Measurements from ENCODE around the gene LILRB2. TPM values are rescaled to one million over a fixed set of nuclear protein-coding genes. Genes with fewer than 3 reads are reported as not detected.

The LILRB2 gene
- total and polyA plus RNA-seq, 9 donors: 0.24 to 15.1 (median 2.1) TPM

- TF ChIP-seq POLR2A (IDR thresholded peaks at IDR 0.05): no peak
- no peak for TF ChIP-seq EP300 (IDR thresholded peaks at IDR 0.05)
- DNase-seq: no peak
- no peak overlapping the region for H3K27ac ChIP-seq
- no peaks in the 10 kb centered on the region for H3K36me3 ChIP-seq
- intact Hi-C loops (cut with DNase I): no loop called here
- no peak overlapping the region for H3K4me3 ChIP-seq
- H3K27me3 ChIP-seq: no peaks in the 10 kb centered on the region
- H3K9me3 ChIP-seq: no peaks in the 10 kb centered on the region
- no peaks in the 10 kb centered on the region for H3K4me1 ChIP-seq (ENCODE audit: insufficient read depth)
- 84 to 89% (median 86%) methylated on average over 2 of the region's 2 CpGs for WGBS, 3 donors
These were observed 18.4 kb downstream of the LILRB2 start for GRCh38 chr19:54262470-54262869.

- TF ChIP-seq CTCF (IDR thresholded peaks at IDR 0.05) (no peak), POLR2A (IDR thresholded peaks at IDR 0.05) (no peak), EP300 (IDR thresholded peaks at IDR 0.05) (no peak)
- no peaks in the 10 kb centered on the region for H3K36me3 ChIP-seq
- H3K27me3 ChIP-seq: no peaks in the 10 kb centered on the region
- 73 to 77% (median 75%) methylated on average over 11 of the region's 11 CpGs for WGBS, 3 donors
- intact Hi-C loops (cut with DNase I): no loop called here
- no peaks in the 10 kb centered on the region for H3K4me1 ChIP-seq (ENCODE audit: insufficient read depth)
- no peaks in the 10 kb centered on the region for H3K9me3 ChIP-seq
- DNase-seq: no peak
- H3K4me3 ChIP-seq: no peak overlapping the region
- no peak overlapping the region for H3K27ac ChIP-seq
These were observed 18.8 kb downstream of the LILRB2 start for GRCh38 chr19:54262066-54262465.

- Histone ChIP-seq H3K27ac (no peak within 1 kb of the TSS), H3K4me1 (ENCODE audit: insufficient read depth) (no peaks in the 10 kb centered on the region), H3K27me3 (no peaks in the 10 kb centered on the region), H3K9me3 (no peaks in the 10 kb centered on the region), H3K36me3 (no peaks in the 10 kb centered on the region), H3K4me3 (no peak within 1 kb of the TSS)
- 43 to 51% (median 49%) methylated on average over 9 of the region's 9 CpGs for WGBS, 3 donors
- TF ChIP-seq POLR2A (IDR thresholded peaks at IDR 0.05): no peak
- TF ChIP-seq CTCF (IDR thresholded peaks at IDR 0.05): no peak
- TF ChIP-seq EP300 (IDR thresholded peaks at IDR 0.05): no peak
- no peak for DNase-seq
- intact Hi-C loops (cut with DNase I): no loop called here
These were observed 23.8 kb downstream of the LILRB2 start, which contains the start of gene LILRB5 for GRCh38 chr19:54257116-54257480. Gene LILRB5 (minus strand): TSS chr19:54257273. CDS start chr19:54257193, 80 bp downstream.

GRCh38 chr19:54256250-54257115, 24.4 kb downstream of the LILRB2 start:
- Histone ChIP-seq H3K4me1 (ENCODE audit: insufficient read depth) (no peaks in the 10 kb centered on the region), H3K27ac (no peak overlapping the region), H3K36me3 (no peaks in the 10 kb centered on the region), H3K27me3 (no peaks in the 10 kb centered on the region), H3K4me3 (no peak overlapping the region), H3K9me3 (no peaks in the 10 kb centered on the region)
- intact Hi-C loops (cut with DNase I): no loop called here
- WGBS, 3 donors: 63 to 69% (median 65%) methylated on average over 16 to 19 of the region's 19 CpGs
- TF ChIP-seq POLR2A (IDR thresholded peaks at IDR 0.05): no peak
- TF ChIP-seq EP300 (IDR thresholded peaks at IDR 0.05): no peak
- TF ChIP-seq CTCF (IDR thresholded peaks at IDR 0.05): no peak
- DNase-seq: no peak
